AG09309 (cell line): ENCODE data around the gene COMMD6.

Experiments
- DNase-seq: peaks from one replicate; pipeline ENCODE4 v3.0.0-alpha.2; 2010; ENCODE audit warnings: low read depth
- H3K4me3 ChIP-seq: 2 replicates; pipeline ENCODE4 v1.5.1; 2011; ENCODE audit warnings: mild to moderate bottlenecking, low read depth, low read length, moderate library complexity; ENCODE audit not compliant: control insufficient read depth
- CTCF ChIP-seq: IDR thresholded peaks from 2 replicates; pipeline ENCODE4 v1.5.1; 2011; ENCODE audit warnings: mild to moderate bottlenecking, low read depth, low read length, inconsistent platforms; ENCODE audit not compliant: insufficient read depth, control insufficient read depth; ENCODE audit errors: missing control alignments

Gene COMMD6

GRCh38 chr13:75485286-75486062, 52.2 kb downstream of the COMMD6 start:
- TF ChIP-seq CTCF, result no peak
- no peak for DNase-seq
- H3K4me3 ChIP-seq, result no peak overlapping the region

- no peak for TF ChIP-seq CTCF
- DNase-seq, result no peak
Measured at GRCh38 chr13:75482820-75483079, 54.9 kb downstream of the COMMD6 start.

GRCh38 chr13:75482070-75482819, 55.4 kb downstream of the COMMD6 start, which contains the start of gene TBC1D4:
Gene TBC1D4, minus strand, starts transcription at chr13:75482169. Its CDS starts 402 bp downstream, at chr13:75481767.
- TF ChIP-seq CTCF, result peak; percentile 92
- DNase-seq, result peak; percentile 62
- peak within 1 kb of the TSS; percentile 76 for H3K4me3 ChIP-seq

More at GRCh38 chr13:75482820-75483079, 54.9 kb downstream of the COMMD6 start:
- H3K4me3 ChIP-seq, result peak overlapping the region; percentile 76

- no peak for TF ChIP-seq CTCF
- H3K4me3 ChIP-seq, result peak overlapping the region; percentile 76
- no peak for DNase-seq
Measured at GRCh38 chr13:75481176-75482069, 56.2 kb downstream of the COMMD6 start.

GRCh38 chr13:75480671-75481175, 56.9 kb downstream of the COMMD6 start:
- H3K4me3 ChIP-seq, result peak overlapping the region; percentile 76
- no peak for DNase-seq
- TF ChIP-seq CTCF, result no peak

- H3K4me3 ChIP-seq, result peak overlapping the region; percentile 76
- no peak for TF ChIP-seq CTCF
- DNase-seq, result no peak
Measured at GRCh38 chr13:75479102-75479740, 58.4 kb downstream of the COMMD6 start.
